Hematopoietic multipotent progenitor cell treated with erythropoietin and hydrocortisone succinate and interleukin-3 and kit ligand, for 6 days (in vitro differentiated cells): Measurements from ENCODE around the gene TAS2R20.
"Not testable (repeated sequence)": the region's sequence is repeated elsewhere in the genome, so short reads cannot be mapped to it uniquely, and the experiment has no call there.

ENCODE experiments used
- DNase-seq: peaks from one replicate; pipeline ENCODE4 v3.0.0-alpha.2; 2015

Gene TAS2R20

GRCh38 chr12:10998204-10998603 lies at the start of gene TAS2R20:
TAS2R20 (minus strand) TSS chr12:10998304; CDS start chr12:10997875, 429 bp downstream.
- no peak for DNase-seq

- not testable (repeated sequence) for DNase-seq
Measured at GRCh38 chr12:11041366-11041765, 43.3 kb upstream of the TAS2R20 start.

GRCh38 chr12:11040162-11040561 lies 42.1 kb upstream of the TAS2R20 start:
- DNase-seq: no peak

- DNase-seq: no peak
Measured at GRCh38 chr12:11039171-11039570, 41.1 kb upstream of the TAS2R20 start.

GRCh38 chr12:11033959-11034358 lies 35.9 kb upstream of the TAS2R20 start:
- DNase-seq: not testable (repeated sequence)

GRCh38 chr12:11031307-11031706 lies 33.2 kb upstream of the TAS2R20 start, which contains the start of gene TAS2R31:
TAS2R31 (minus strand) TSS chr12:11031407; CDS start chr12:11031335, 72 bp downstream.
- no peak for DNase-seq

- peak; percentile 29 for DNase-seq
Measured at GRCh38 chr12:11026118-11026517, 28.0 kb upstream of the TAS2R20 start.

GRCh38 chr12:11023387-11023786 lies 25.3 kb upstream of the TAS2R20 start:
- no peak for DNase-seq

- DNase-seq: no peak
Measured at GRCh38 chr12:11022520-11022919, 24.4 kb upstream of the TAS2R20 start, which contains the start of gene TAS2R19. TAS2R19 (minus strand) TSS chr12:11022620; CDS start chr12:11022571, 49 bp downstream.

GRCh38 chr12:11016937-11017336 lies 18.8 kb upstream of the TAS2R20 start:
- no peak for DNase-seq

- DNase-seq: no peak
Measured at GRCh38 chr12:11015775-11016430, 17.8 kb upstream of the TAS2R20 start.

- DNase-seq: no peak
Measured at GRCh38 chr12:11014234-11014633, 16.1 kb upstream of the TAS2R20 start.

- DNase-seq: no peak
Measured at GRCh38 chr12:11007608-11008007, 9.5 kb upstream of the TAS2R20 start.

- DNase-seq: no peak
Measured at GRCh38 chr12:10994307-10994706, 3.8 kb downstream of the TAS2R20 start.

- no peak for DNase-seq
Measured at GRCh38 chr12:10989107-10989506, 9.0 kb downstream of the TAS2R20 start.

GRCh38 chr12:10986812-10987211 lies 11.3 kb downstream of the TAS2R20 start, which contains the start of gene TAS2R50:
TAS2R50 (minus strand) TSS chr12:10986912; CDS start chr12:10986860, 52 bp downstream.
- DNase-seq: no peak

- peak; percentile 5 for DNase-seq
Measured at GRCh38 chr12:10982244-10982643, 15.9 kb downstream of the TAS2R20 start.

- no peak for DNase-seq
Measured at GRCh38 chr12:10974965-10975364, 23.1 kb downstream of the TAS2R20 start.

GRCh38 chr12:10968765-10969456 lies 29.2 kb downstream of the TAS2R20 start:
- DNase-seq: no peak

- no peak for DNase-seq
Measured at GRCh38 chr12:10967409-10967808, 30.7 kb downstream of the TAS2R20 start.

- DNase-seq: no peak
Measured at GRCh38 chr12:10966314-10966713, 31.8 kb downstream of the TAS2R20 start.

- DNase-seq: no peak
Measured at GRCh38 chr12:10965476-10965875, 32.6 kb downstream of the TAS2R20 start.

- peak; percentile 65 for DNase-seq
Measured at GRCh38 chr12:10960211-10960610, 37.9 kb downstream of the TAS2R20 start.

GRCh38 chr12:10959804-10960203 lies 38.3 kb downstream of the TAS2R20 start:
- no peak for DNase-seq
